Activated CD4-positive, alpha-beta T cell treated with anti-CD3 and anti-CD28 coated beads for 48 hours (primary cell): Measurements from ENCODE around the gene GAGE10.
"Not testable (repeated sequence)": the region's sequence is repeated elsewhere in the genome, so short reads cannot be mapped to it uniquely, and the experiment has no call there.

ENCODE experiments used
- DNase-seq: peaks from one replicate; pipeline ENCODE4 v3.0.0-alpha.2; 2020

GAGE10 gene

GRCh38 chrX:49330421-49330820, 27.0 kb downstream of the GAGE10 start:
- DNase-seq: not testable (repeated sequence)

GRCh38 chrX:49331282-49331681, 27.8 kb downstream of the GAGE10 start, which contains the start of gene GAGE13:
Gene GAGE13, plus strand, starts transcription at chrX:49331582. Its CDS starts 1,156 bp downstream, at chrX:49332738.
- DNase-seq: not testable (repeated sequence)

GRCh38 chrX:49331841-49332240, 28.4 kb downstream of the GAGE10 start:
- DNase-seq: not testable (repeated sequence)

GRCh38 chrX:49341449-49341848, 38.0 kb downstream of the GAGE10 start:
- DNase-seq: not testable (repeated sequence)

GRCh38 chrX:49344496-49345175, 41.2 kb downstream of the GAGE10 start:
- not testable (repeated sequence) for DNase-seq

GRCh38 chrX:49345402-49345801, 42.0 kb downstream of the GAGE10 start:
- not testable (repeated sequence) for DNase-seq

- DNase-seq: not testable (repeated sequence)
Observed at GRCh38 chrX:49346150-49346549, 42.7 kb downstream of the GAGE10 start.
